NCI-H748 (cell line): ENCODE data around the gene ITGB6.

ENCODE experiments used
- DNase-seq: peaks from one replicate; lab custom pipeline; 2025; ENCODE audit not compliant: unreplicated experiment; lab: John Stamatoyannopoulos, UW

Gene ITGB6

DNA sequence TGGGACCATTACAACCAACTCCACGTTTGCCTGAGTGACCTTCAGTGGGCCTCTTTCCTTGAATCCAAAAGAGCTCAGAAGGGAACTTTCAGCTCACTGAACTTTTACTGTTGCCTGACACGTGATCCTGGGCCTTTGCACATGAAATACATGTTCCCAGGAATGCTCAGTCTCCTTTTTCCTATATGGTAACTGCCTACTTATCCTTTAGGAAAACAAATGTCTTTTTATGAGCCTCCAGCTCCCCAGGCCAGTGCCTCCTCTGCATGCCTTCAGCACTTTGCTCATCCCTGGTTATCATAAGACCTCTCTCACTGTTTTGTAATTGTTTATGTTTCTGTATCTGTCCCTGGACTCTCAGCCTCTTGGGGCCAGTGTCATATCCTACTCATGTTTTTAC, 142.7 kb downstream of the ITGB6 start:
- no peak for DNase-seq

DNA sequence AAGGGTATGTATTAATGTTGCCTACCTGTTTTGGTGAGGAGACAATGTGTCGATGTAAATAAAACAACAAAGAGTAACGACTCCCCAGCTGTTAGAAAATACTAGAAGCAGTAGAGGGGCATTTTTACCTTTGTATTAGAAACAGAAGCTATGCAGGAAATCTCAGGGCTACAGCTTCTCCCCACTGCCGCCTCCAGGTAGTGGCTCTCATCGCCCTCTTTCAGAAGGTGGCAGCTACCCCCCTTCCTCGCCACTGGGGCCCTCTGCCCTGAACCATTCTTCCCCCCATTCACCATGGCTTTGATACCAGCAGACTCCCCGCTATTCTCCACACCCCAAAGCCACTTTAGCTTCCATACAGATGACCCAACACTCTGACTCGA, 144.4 kb downstream of the ITGB6 start:
- DNase-seq = no peak

DNA sequence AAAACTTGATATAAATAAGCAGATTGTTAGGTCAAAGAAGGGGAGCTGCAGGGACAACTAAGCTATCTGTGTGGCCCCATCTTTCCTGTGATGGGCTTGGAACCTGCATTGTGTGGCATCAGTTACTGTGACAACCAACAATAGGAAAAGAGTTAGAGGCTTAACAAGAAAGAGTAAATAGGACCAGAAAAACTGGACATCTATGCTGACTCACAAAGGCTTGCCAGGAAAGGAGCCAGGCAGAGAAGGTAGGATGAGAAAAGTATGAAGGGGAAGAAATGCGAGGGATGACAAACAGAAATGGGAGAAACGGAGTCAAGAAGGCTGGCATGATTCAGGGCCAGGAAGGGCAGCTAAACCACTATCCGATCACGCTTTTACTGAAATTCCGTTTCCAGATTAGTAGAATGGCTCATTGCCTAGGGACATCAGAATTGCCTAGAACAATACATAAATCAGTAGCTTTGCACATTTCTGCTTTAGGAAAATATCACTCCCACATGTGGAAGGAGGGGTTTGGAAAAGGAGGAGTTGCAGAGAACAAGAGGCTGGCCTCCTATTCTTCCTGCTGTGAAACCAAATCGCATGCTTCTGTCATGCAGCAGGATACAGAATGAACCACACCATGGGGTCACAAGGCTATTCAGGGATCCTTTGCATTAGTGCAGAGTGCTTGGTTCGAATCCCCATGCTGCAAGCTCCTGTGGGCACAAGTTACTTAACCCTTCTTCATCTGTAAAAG, 144.9 kb downstream of the ITGB6 start:
- no peak for DNase-seq

DNA sequence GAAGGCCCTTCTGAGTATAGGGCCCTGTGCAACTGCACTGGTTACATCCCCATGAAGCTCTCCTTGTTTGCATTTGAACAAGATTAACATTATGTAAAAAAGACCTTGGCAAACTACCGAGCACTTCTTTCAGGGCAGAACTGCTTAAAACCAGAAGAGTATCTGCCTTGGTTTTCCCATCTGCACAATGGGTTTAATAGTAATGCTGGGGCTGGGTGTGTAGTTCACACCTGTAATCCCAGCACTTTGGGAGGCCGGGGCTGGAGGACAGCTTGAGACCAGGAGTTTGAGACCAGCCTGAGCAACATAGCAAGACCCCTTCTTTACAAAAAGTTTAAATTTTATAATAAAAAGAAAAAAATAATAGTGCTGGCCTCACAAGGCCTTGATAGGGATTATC, 146.1 kb downstream of the ITGB6 start:
- DNase-seq = no peak

DNA sequence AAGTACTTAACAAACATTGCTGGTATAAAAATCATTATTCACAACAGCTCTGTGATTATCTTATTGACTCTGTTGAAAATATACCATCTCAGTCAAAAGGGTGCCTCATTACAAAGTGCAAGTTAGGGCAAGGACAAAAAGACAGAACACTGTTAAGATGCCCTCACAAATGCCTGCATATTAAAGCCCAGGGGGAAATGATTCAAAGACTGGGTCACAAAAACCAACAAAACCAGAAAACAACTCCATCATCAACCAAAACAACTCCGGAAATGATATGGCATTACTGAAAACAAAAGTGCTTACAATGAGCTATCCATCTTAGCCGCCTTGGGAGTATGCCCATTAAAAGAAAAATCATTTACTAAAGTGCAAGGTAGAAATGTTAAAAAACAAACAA, 147.5 kb downstream of the ITGB6 start:
- DNase-seq = no peak

DNA sequence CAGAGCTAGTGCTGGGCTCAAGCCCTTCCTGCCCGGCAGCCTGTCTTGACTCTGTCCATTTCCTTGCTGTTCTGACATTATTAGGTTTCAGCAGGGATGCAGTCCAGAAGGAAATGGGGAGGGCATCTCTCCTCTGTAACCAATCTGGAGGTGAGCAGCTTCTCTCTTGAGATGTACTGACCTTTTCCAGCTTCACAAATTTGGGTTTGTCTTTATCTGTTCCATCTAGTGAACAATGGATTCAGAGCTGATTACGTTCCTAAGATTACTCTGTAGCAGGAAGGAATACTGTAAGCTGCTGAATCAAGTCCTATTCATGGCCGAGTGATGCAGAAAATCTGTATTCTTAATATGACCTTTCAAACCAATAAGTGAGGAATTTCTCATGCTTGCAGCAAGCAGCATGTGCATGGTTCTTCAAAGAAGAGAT, 148.7 kb downstream of the ITGB6 start:
- DNase-seq = no peak

DNA sequence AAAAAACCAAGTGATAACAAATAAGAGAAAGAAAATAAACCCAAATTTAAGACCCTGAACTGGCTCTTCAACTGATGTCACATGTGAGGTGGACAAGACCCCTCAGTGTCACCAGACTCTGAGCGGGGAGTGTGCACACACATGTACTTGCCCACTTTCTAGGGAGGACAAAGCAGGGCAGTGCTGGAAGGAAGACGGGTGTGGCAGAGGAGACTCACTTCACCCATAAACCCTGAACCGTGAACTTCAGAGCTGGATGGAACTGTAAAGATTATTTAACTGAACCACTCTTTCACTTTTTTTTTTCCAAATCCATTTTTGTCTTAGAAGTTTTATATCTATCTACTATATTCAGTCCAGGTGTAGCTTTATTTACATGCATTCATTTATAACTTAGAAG, 149.9 kb downstream of the ITGB6 start:
- DNase-seq = no peak
